C4-2B (cell line): ENCODE measurements around the gene PELI1.

ENCODE experiments used
- CTCF ChIP-seq: fragments of 450-650 bp; conservative IDR thresholded peaks from 2 replicates; pipeline ENCODE4 v1.5.1; 2017; ENCODE audit warnings: mild to moderate bottlenecking
- ZFX ChIP-seq: fragments of 450-650 bp; IDR thresholded peaks from 2 replicates; pipeline ENCODE4 v1.6.1; 2017

GRCh38 chr2:64168201-64168600 lies 24.0 kb upstream of the PELI1 start:
- no peak for TF ChIP-seq CTCF
- no peak for TF ChIP-seq ZFX
